ENCODE results near the gene HGF.
"Not testable (repeated sequence)": the region's sequence is repeated elsewhere in the genome, so short reads cannot be mapped to it uniquely, and the experiment has no call there.

The HGF gene

DNA sequence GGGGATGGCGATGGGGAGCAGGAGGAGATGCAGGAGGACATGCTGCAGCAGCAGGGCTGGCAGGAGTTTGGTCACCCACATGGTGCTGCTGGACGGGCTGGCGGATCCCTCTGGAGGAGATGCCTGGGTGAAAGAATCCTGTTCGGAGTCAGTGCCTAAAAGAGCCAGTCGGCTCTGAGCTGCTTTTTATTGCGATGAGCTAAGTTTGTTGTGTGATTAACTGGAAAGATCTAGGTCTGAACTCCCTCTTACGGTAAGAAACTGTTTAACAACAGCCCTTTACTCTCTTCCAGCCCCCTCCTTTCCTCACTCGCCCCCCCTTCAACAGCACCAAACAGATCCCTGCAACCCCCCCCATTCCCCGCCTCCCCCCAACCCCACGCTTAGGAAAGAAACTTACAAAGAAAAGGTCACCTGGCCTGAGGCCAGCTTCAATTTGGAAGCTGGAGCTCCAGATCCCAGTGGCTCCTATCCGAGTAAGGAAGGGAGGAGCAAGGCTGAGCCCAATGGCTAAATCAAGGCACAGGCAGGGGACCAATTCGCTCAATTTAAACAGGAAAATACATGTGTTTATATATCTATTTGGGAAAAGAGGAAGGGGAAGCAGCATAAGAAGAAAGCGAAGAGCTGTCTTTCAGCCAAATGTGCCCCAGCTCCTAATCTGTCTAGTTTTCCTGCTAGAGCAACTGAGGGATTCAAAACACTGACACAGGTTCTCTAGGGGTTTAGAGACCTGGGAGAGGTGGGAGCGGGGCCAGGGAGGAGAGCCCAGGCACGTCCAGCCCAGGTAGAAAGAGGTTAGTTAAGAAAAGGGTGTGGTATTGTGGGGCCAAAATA, at the start of gene HGF:
HGF (minus strand) TSS at position 157 of the 837 bp plus-strand sequence; CDS start at position 81, 76 bp downstream.
- DNase-seq (ENCODE audit: low spot score): no peak

GRCh38 chr7:81816312-81816711, 46.5 kb upstream of the HGF start:
- no peak for DNase-seq (ENCODE audit: low spot score)
- no peak for TF ChIP-seq CTCF (IDR thresholded peaks at IDR 0.05; ENCODE audit: extremely low read depth, missing control alignments)

More for the DNA sequence above, at the start of gene HGF:
- TF ChIP-seq CTCF (IDR thresholded peaks at IDR 0.05; ENCODE audit: extremely low read depth, missing control alignments): no peak

DNA sequence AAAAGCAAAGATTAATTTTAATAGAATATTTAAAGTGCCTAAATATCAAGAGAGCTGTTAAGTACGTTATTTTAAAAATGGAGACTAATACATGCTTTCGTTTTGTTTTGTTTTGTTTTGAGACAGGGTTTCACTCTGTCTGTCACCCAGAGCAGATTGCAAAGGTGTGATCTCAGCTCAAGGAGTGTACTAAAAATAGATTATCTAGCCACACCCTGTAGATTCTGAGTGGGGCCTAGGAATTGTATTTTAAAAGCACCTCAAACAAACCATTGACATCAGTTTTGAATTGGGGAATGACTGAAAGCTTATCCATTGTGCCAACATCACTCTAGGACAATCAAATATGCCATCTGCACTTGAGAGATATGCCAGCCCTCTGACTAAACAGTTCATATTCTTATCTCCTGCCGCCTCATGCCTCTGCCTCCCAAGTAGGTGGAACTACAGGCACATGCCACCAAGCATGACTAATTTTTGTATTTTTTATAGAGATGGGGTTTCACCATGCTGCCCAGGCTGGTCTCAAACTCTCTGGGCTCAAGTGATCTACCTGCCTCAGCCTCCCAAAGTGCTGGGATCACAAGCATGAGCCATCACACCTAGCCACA, 43.1 kb upstream of the HGF start:
- not testable (repeated sequence) for DNase-seq (ENCODE audit: low spot score)

DNA sequence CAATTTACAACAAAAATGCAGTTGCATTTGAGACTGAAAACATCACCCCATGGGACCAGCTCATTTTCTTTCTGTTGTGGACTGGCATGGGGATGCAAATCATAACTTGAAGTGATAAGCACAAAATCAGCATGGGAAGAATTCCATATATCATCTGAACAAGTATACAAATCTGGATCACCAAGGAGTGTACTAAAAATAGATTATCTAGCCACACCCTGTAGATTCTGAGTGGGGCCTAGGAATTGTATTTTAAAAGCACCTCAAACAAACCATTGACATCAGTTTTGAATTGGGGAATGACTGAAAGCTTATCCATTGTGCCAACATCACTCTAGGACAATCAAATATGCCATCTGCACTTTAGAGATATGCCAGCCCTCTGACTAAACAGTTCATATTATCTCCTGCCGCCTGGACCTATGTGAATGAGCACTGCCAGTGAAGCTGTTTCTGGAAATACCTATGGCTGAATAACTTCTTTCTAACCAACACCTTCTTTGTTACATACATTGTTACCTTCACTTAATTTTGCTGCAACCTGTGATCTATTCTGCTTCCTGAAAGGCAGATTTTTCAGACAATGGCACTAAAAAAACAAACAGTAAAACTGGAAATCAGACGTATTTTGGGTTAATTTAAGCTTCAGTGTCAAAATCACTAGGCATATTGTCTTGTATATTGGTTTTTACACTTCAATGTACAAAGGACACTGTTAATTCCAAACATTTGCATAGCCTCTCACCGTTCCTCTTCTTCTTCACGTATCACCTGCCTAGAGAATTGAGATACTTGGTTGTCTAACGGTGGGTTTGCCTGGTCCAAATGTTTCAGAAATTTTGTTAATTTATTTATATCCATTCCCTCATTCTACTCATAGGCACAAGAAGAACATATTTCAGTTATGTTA, 42.4 kb upstream of the HGF start:
- TF ChIP-seq CTCF (IDR thresholded peaks at IDR 0.05; ENCODE audit: extremely low read depth, missing control alignments): no peak
- DNase-seq (ENCODE audit: low spot score): no peak

- no peak for TF ChIP-seq CTCF (IDR thresholded peaks at IDR 0.05; ENCODE audit: extremely low read depth, missing control alignments)
- DNase-seq (ENCODE audit: low spot score): no peak
Observed at GRCh38 chr7:81810476-81811155, 40.8 kb upstream of the HGF start.

DNA sequence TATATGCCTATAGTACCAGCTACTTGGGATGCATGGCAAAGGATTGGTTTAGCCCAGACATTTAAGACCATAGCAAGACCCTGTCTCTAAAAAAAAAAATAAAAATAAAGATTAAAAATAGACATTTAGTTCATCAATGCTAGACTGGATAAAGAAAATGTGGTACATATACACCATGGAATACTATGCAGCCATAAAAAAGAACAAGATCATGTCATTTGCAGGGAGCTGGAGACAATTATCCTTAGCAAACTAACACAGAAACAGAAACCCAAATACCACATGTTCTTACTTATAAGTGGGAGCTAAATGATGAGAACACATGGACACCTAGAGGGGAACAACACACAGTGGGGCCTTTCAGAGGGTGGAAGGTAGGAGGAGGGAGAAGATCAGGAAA, 38.5 kb upstream of the HGF start:
- DNase-seq (ENCODE audit: low spot score): not testable (repeated sequence)

DNA sequence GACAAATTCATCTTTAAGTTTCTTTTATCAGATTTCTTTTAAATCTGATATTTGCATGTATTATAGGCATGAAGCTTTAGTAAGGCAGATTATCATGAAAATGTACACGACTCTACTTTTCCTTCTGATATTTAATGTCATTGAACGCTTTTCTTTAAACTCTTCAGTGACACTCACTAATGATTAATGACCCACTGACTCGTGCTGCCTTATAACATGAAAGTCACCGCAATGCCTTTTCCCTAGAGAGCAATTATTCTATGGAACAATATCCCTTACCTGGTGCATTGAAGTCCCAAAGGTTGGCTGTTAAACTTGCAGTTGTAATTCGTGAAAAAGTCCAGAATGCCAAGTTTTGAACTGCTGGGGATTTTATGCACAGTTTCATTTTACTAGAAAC, 33.4 kb upstream of the HGF start:
- TF ChIP-seq CTCF (IDR thresholded peaks at IDR 0.05; ENCODE audit: extremely low read depth, missing control alignments): no peak
- DNase-seq (ENCODE audit: low spot score): no peak

Data from GM20000 (cell line).